ENCODE data around the gene ALDH8A1. TPM values are rescaled to one million over a fixed set of nuclear protein-coding genes. Genes with fewer than 3 reads are reported as not detected.

Gene ALDH8A1
- total and polyA plus RNA-seq, 10 of the 15 experiments (the other 5 are each of a cell fraction or from before 2014, with no cell fraction given), result 0.13 to 1.8 (median 0.62) TPM; not detected in 3

DNA sequence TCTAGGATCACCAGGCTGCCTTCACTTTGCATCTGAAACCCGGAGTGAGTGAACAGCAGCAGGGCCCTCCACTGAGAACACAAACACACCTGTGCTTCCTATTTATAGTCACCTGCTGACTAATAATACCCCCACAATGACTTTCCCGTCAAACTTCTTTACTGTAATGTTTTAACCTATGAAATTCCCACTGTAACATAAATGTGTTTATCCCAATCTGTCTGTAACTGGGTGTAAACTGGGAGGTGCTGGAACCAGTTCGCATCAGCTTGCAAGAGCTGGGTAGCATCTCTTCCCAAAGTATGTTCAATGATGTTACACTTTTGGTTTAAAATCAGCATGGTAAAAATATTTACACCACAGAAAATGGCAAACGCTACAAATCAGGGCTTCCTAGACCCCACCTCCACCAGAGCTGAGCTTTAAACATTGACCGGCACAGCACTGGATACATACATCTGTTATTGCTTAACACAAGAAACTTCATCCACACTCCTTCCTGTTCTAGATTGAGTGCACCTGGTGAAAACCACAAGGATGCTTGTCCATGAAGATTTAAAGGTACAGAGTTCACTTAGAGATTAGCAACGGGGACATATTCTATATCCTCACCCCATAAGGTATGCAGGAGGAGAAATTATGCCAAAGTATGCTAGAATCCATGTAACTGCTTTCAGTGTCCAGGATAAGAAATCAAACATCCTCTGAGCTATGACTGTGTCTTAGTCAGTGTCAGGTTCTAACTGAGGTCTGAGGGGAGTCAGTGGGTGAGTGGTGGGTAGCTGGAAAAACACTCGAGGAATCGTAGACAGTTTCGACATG lies 79.0 kb downstream of the ALDH8A1 start (continued):
- TF ChIP-seq, protein P1, sequence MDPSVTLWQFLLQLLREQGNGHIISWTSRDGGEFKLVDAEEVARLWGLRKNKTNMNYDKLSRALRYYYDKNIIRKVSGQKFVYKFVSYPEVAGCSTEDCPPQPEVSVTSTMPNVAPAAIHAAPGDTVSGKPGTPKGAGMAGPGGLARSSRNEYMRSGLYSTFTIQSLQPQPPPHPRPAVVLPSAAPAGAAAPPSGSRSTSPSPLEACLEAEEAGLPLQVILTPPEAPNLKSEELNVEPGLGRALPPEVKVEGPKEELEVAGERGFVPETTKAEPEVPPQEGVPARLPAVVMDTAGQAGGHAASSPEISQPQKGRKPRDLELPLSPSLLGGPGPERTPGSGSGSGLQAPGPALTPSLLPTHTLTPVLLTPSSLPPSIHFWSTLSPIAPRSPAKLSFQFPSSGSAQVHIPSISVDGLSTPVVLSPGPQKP (IDR thresholded peaks at IDR 0.05; ENCODE audit: low read depth, low read length), result no peak

DNA sequence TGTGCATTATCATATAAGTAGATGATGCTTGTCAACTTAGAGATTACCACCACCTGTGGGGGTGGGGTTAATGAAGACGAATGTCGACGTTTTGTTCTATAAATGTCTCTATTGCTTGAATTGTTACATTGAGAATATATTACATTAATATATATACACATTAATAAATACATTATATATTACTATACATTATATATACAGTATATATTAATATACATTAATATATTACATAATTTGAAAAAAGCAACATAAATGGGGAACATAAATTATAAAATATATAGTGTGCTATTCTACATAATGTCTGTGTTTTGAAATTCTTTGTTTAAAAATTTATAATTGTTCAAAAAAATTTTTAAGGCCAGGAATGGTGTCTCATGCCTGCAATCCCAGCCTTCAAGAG lies 81.1 kb downstream of the ALDH8A1 start:
- FAIRE-seq (no peak), DNase-seq (ENCODE audit: low read depth, low spot score) (no peak), ATAC-seq (no peak)
- Histone ChIP-seq H3K4me3 (no peak overlapping the region), H3K9me3 (replicated peaks; ENCODE audit: control insufficient read depth, insufficient read depth, low read length) (no peaks in the 10 kb centered on the region; the same call in 2 of the 3 replicates), H3K79me2 (ENCODE audit: control insufficient read depth, insufficient read depth, low read length) (no peaks in the 10 kb centered on the region), H3K4me1 (ENCODE audit: control insufficient read depth, insufficient read depth, low read length) (peaks cover 32% of the 10 kb centered on the region), H3K4me2 (ENCODE audit: control insufficient read depth, insufficient read depth) (no peak overlapping the region), H4K20me1 (ENCODE audit: control insufficient read depth, insufficient read depth) (no peaks in the 10 kb centered on the region), H3K36me3 (ENCODE audit: control insufficient read depth in 2 of 2, insufficient read depth in 2 of 2, low read length in 1 of 2) (no peaks in the 10 kb centered on the region), H2AFZ (ENCODE audit: control insufficient read depth, low read depth, low read length) (no peak overlapping the region), H3K9ac (ENCODE audit: control insufficient read depth, insufficient read depth, low read length) (no peak overlapping the region), H3K27me3 (replicated peaks in 1 of 2; ENCODE audit: control insufficient read depth in 2 of 2, insufficient read depth in 2 of 2, low read length in 1 of 2) (no peaks in the 10 kb centered on the region), H3K27ac (ENCODE audit: control insufficient read depth, insufficient read depth) (no peak overlapping the region)
- intact Hi-C loops (cut with micrococcal nuclease; ENCODE audit: unreplicated experiment) (no loop called here), in situ Hi-C loops (cut with MboI) (no loop called here)
- ChIA-PET RAD21 (ENCODE audit: unreplicated experiment) (no interaction called here), CTCF (interaction anchor here (1.6 kb wide), 1 partner anchor 72 kb away, joined by 3 read pairs; no protein-coding TSS in a partner anchor), POLR2A (no interaction called here), SMC1A (ENCODE audit: uncharacterized antibody, unreplicated experiment) (interaction anchor here (1.0 kb wide), 1 partner anchor 12 kb away, joined by 3 read pairs; no protein-coding TSS in a partner anchor)
- 99% methylated on average over 3 of the region's 3 CpGs for WGBS (ENCODE audit: insufficient coverage, insufficient replicate concordance, low lambda C conversion rate, missing lambda C conversion rate)
- BruUV-seq (replicated peaks), result no TSS peak
- TF ChIP-seq, protein P2, sequence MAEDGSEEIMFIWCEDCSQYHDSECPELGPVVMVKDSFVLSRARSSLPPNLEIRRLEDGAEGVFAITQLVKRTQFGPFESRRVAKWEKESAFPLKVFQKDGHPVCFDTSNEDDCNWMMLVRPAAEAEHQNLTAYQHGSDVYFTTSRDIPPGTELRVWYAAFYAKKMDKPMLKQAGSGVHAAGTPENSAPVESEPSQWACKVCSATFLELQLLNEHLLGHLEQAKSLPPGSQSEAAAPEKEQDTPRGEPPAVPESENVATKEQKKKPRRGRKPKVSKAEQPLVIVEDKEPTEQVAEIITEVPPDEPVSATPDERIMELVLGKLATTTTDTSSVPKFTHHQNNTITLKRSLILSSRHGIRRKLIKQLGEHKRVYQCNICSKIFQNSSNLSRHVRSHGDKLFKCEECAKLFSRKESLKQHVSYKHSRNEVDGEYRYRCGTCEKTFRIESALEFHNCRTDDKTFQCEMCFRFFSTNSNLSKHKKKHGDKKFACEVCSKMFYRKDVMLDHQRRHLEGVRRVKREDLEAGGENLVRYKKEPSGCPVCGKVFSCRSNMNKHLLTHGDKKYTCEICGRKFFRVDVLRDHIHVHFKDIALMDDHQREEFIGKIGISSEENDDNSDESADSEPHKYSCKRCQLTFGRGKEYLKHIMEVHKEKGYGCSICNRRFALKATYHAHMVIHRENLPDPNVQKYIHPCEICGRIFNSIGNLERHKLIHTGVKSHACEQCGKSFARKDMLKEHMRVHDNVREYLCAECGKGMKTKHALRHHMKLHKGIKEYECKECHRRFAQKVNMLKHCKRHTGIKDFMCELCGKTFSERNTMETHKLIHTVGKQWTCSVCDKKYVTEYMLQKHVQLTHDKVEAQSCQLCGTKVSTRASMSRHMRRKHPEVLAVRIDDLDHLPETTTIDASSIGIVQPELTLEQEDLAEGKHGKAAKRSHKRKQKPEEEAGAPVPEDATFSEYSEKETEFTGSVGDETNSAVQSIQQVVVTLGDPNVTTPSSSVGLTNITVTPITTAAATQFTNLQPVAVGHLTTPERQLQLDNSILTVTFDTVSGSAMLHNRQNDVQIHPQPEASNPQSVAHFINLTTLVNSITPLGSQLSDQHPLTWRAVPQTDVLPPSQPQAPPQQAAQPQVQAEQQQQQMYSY (CRISPR knock-in tag; IDR thresholded peaks at IDR 0.05), result no peak
- no peak for TF ChIP-seq SPI1 (IDR thresholded peaks at IDR 0.05; ENCODE audit: borderline replicate concordance, insufficient read depth, low read depth, low read length)
- no peak for TF ChIP-seq JUND (IDR thresholded peaks at IDR 0.05; ENCODE audit: low read depth, low read length)
- no peak for TF ChIP-seq BRCA1 (IDR thresholded peaks at IDR 0.05; ENCODE audit: low read depth, low read length)
- no peak for TF ChIP-seq HCFC1 (IDR thresholded peaks at IDR 0.05; ENCODE audit: low read length)
- TF ChIP-seq, protein P3, sequence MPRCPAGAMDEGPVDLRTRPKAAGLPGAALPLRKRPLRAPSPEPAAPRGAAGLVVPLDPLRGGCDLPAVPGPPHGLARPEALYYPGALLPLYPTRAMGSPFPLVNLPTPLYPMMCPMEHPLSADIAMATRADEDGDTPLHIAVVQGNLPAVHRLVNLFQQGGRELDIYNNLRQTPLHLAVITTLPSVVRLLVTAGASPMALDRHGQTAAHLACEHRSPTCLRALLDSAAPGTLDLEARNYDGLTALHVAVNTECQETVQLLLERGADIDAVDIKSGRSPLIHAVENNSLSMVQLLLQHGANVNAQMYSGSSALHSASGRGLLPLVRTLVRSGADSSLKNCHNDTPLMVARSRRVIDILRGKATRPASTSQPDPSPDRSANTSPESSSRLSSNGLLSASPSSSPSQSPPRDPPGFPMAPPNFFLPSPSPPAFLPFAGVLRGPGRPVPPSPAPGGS (IDR thresholded peaks at IDR 0.05; ENCODE audit: borderline replicate concordance, insufficient read depth, low read depth, low read length, poor library complexity, severe bottlenecking), result no peak
- TF ChIP-seq BHLHE40 (IDR thresholded peaks at IDR 0.05; ENCODE audit: borderline replicate concordance in 1 of 2, low read depth in 2 of 2, low read length in 1 of 2), result no peak
- no peak for TF ChIP-seq E4F1 (IDR thresholded peaks at IDR 0.05; ENCODE audit: borderline replicate concordance, partially characterized antibody)
- no peak for TF ChIP-seq ZZZ3 (IDR thresholded peaks at IDR 0.05; ENCODE audit: control insufficient read depth, insufficient read length, low read depth)
- TF ChIP-seq ZNF384 (IDR thresholded peaks at IDR 0.05; ENCODE audit: borderline replicate concordance, low read depth, low read length), result no peak
